ENCODE measurements around the gene KRTAP6-3. TPM values are rescaled to one million over a fixed set of nuclear protein-coding genes. Genes with fewer than 3 reads are reported as not detected.

KRTAP6-3 gene
- total RNA-seq, 1 experiment from 2014 or later: not detected

- Mint-ChIP-seq H3K4me1 (peaks cover 12% of the 10 kb centered on the region), H3K27ac (no peak overlapping the region), H3K4me3 (no peak overlapping the region), H3K27me3 (ENCODE audit: low read depth) (no peaks in the 10 kb centered on the region), H3K36me3 (peaks cover 13% of the 10 kb centered on the region), H3K9me3 (peaks cover 14% of the 10 kb centered on the region)
- ATAC-seq (no peak), DNase-seq (ENCODE audit: low spot score) (no peak)
- ChIA-PET POLR2A (no interaction called here), CTCF (no interaction called here)
- TF ChIP-seq, protein P1, sequence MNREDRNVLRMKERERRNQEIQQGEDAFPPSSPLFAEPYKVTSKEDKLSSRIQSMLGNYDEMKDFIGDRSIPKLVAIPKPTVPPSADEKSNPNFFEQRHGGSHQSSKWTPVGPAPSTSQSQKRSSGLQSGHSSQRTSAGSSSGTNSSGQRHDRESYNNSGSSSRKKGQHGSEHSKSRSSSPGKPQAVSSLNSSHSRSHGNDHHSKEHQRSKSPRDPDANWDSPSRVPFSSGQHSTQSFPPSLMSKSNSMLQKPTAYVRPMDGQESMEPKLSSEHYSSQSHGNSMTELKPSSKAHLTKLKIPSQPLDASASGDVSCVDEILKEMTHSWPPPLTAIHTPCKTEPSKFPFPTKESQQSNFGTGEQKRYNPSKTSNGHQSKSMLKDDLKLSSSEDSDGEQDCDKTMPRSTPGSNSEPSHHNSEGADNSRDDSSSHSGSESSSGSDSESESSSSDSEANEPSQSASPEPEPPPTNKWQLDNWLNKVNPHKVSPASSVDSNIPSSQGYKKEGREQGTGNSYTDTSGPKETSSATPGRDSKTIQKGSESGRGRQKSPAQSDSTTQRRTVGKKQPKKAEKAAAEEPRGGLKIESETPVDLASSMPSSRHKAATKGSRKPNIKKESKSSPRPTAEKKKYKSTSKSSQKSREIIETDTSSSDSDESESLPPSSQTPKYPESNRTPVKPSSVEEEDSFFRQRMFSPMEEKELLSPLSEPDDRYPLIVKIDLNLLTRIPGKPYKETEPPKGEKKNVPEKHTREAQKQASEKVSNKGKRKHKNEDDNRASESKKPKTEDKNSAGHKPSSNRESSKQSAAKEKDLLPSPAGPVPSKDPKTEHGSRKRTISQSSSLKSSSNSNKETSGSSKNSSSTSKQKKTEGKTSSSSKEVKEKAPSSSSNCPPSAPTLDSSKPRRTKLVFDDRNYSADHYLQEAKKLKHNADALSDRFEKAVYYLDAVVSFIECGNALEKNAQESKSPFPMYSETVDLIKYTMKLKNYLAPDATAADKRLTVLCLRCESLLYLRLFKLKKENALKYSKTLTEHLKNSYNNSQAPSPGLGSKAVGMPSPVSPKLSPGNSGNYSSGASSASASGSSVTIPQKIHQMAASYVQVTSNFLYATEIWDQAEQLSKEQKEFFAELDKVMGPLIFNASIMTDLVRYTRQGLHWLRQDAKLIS (CRISPR knock-in tag; IDR thresholded peaks at IDR 0.05; ENCODE audit: borderline replicate concordance): no peak
- no peak for TF ChIP-seq ZBTB21 (CRISPR knock-in tag; IDR thresholded peaks at IDR 0.05; ENCODE audit: borderline replicate concordance)
- no peak for TF ChIP-seq ZNF219 (CRISPR knock-in tag; IDR thresholded peaks at IDR 0.05; ENCODE audit: borderline replicate concordance)
Measured at GRCh38 chr21:30628109-30628508, 35.9 kb downstream of the KRTAP6-3 start.

- no peaks in the 10 kb centered on the region for H3K27me3 Mint-ChIP-seq (ENCODE audit: low read depth)
- peaks cover 13% of the 10 kb centered on the region for H3K9me3 Mint-ChIP-seq
- no peak for ATAC-seq
- DNase-seq (ENCODE audit: low spot score): no peak
- H3K27ac Mint-ChIP-seq: no peak overlapping the region
- TF ChIP-seq FOXP1 (CRISPR knock-in tag; IDR thresholded peaks at IDR 0.05; ENCODE audit: borderline replicate concordance) (no peak), ETV6 (CRISPR knock-in tag; IDR thresholded peaks at IDR 0.05) (no peak), SP1 (CRISPR knock-in tag; conservative IDR thresholded peaks at IDR 0.05) (no peak), ZMAT4 (CRISPR knock-in tag; IDR thresholded peaks at IDR 0.05) (no peak), CREM (CRISPR knock-in tag; IDR thresholded peaks at IDR 0.05) (no peak)
- TF ChIP-seq, protein P2, sequence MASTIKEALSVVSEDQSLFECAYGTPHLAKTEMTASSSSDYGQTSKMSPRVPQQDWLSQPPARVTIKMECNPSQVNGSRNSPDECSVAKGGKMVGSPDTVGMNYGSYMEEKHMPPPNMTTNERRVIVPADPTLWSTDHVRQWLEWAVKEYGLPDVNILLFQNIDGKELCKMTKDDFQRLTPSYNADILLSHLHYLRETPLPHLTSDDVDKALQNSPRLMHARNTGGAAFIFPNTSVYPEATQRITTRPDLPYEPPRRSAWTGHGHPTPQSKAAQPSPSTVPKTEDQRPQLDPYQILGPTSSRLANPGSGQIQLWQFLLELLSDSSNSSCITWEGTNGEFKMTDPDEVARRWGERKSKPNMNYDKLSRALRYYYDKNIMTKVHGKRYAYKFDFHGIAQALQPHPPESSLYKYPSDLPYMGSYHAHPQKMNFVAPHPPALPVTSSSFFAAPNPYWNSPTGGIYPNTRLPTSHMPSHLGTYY (CRISPR knock-in tag; IDR thresholded peaks at IDR 0.05): no peak
- ChIA-PET POLR2A (no interaction called here), CTCF (no interaction called here)
- H3K4me3 Mint-ChIP-seq: no peak overlapping the region
- peaks cover 13% of the 10 kb centered on the region for H3K36me3 Mint-ChIP-seq
- H3K4me1 Mint-ChIP-seq: peaks cover 12% of the 10 kb centered on the region
Measured at GRCh38 chr21:30629200-30629599, 37.0 kb downstream of the KRTAP6-3 start.

DNA sequence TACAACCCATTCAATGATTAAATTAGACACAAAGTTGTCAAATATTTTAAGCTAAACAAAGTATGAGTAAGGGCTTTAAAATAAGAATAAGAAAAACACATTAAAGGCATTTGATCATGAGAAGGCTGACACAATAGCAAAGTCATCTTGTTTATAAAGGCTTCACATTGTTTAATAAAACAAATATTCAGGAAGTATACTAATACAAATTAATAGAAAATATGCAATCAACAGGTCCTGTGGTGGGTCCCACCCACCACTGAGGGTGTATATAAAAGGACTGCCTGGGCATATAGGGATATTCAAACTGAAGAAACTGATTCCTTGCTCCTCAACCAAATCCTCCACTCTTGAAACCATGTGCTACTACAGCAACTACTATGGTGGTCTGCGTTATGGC, 42.7 kb downstream of the KRTAP6-3 start, which contains the start of gene KRTAP20-2:
TSS of gene KRTAP20-2 (plus strand) at position 301 of the 400 bp plus-strand sequence. CDS start at position 359, 58 bp downstream.
- Mint-ChIP-seq H3K36me3 (no peaks in the 10 kb centered on the region), H3K9me3 (0 out of 2 replicates have a peak, but pooled peaks cover 3% of the 10 kb centered on the region), H3K27me3 (ENCODE audit: low read depth) (no peaks in the 10 kb centered on the region), H3K27ac (no peak within 1 kb of the TSS), H3K4me1 (no peaks in the 10 kb centered on the region), H3K4me3 (no peak within 1 kb of the TSS)
- ChIA-PET POLR2A (no interaction called here), CTCF (no interaction called here)
- TF ChIP-seq EMX1 (CRISPR knock-in tag; IDR thresholded peaks at IDR 0.05) (no peak), GRHL2 (CRISPR knock-in tag; IDR thresholded peaks at IDR 0.05; ENCODE audit: insufficient replicate concordance, severe bottlenecking) (no peak), CREM (CRISPR knock-in tag; IDR thresholded peaks at IDR 0.05) (no peak), TEAD4 (CRISPR knock-in tag; IDR thresholded peaks at IDR 0.05) (no peak), ETV6 (CRISPR knock-in tag; IDR thresholded peaks at IDR 0.05) (no peak), RORB (CRISPR knock-in tag; IDR thresholded peaks at IDR 0.05) (no peak), PRDM15 (CRISPR knock-in tag; IDR thresholded peaks at IDR 0.05) (no peak), NFATC4 (CRISPR knock-in tag; IDR thresholded peaks at IDR 0.05) (no peak), CREB1 (CRISPR knock-in tag; IDR thresholded peaks at IDR 0.05) (no peak), IRF2 (CRISPR knock-in tag; IDR thresholded peaks at IDR 0.05; ENCODE audit: borderline replicate concordance, low read depth) (no peak), FOXJ3 (CRISPR knock-in tag; IDR thresholded peaks at IDR 0.05; ENCODE audit: borderline replicate concordance) (no peak), GTF2I (CRISPR knock-in tag; conservative IDR thresholded peaks at IDR 0.05) (no peak), FOXK1 (CRISPR knock-in tag; IDR thresholded peaks at IDR 0.05) (no peak)
- no peak for ATAC-seq
- DNase-seq (ENCODE audit: low spot score): no peak

All from WTC11 (cell line).